Activated CD4-positive, alpha-beta T cell treated with anti-CD3 and anti-CD28 coated beads for 36 hours (primary cell): ENCODE data around the gene CNPPD1. TPM values are rescaled to one million over a fixed set of nuclear protein-coding genes. Genes with fewer than 3 reads are reported as not detected.

Experiments
- ATAC-seq: fragments of 200-7000 bp; cut with Tn5 transposase; one replicate; pipeline ENCODE4 v1.10.0; 2021; ENCODE audit warnings: mild to moderate bottlenecking, moderate library complexity
- CTCF ChIA-PET: fragments of 350-600 bp; sonication (Branson Sonifier 250); formaldehyde crosslinking; loops from one replicate; lab custom pipeline; 2021; ENCODE audit warnings: antibody characterized with exemption; lab: Charles Lee
- POLR2A ChIA-PET: fragments of 350-600 bp; sonication (Branson Sonifier 250); formaldehyde crosslinking; loops from one replicate; lab custom pipeline; 2021; ENCODE audit warnings: antibody characterized with exemption, inconsistent platforms; lab: Charles Lee
- DNase-seq: peaks from one replicate; pipeline ENCODE4 v3.0.0-alpha.2; 2020
- H3K27ac Mint-ChIP-seq: one replicate; pipeline ENCODE4 v1.8.0; 2021; ENCODE audit warnings: mixed read lengths
- H3K27me3 Mint-ChIP-seq: one replicate; pipeline ENCODE4 v1.8.0; 2021; ENCODE audit warnings: mixed read lengths
- H3K36me3 Mint-ChIP-seq: one replicate; pipeline ENCODE4 v1.8.0; 2021; ENCODE audit warnings: low read depth, mixed read lengths
- H3K4me1 Mint-ChIP-seq: one replicate; pipeline ENCODE4 v1.8.0; 2021; ENCODE audit warnings: mixed read lengths
- H3K4me3 Mint-ChIP-seq: one replicate; pipeline ENCODE4 v1.8.0; 2021; ENCODE audit warnings: mild to moderate bottlenecking, moderate library complexity, mixed read lengths
- H3K9me3 Mint-ChIP-seq: one replicate; pipeline ENCODE4 v1.8.0; 2021; ENCODE audit warnings: low read depth, mixed read lengths
- intact Hi-C, 2 experiments: fragments of 100-400 bp; cut with DNase I in 1 of 2; cut with micrococcal nuclease in 1 of 2; formaldehyde crosslinking; loops; one replicate each; pipeline versions ENCODE4 v1.14.2 to v1.15.1; 2022 to 2024; cut with DNase I, micrococcal nuclease
- total RNA-seq, 2 experiments: library from RNA; stranded (reverse); gene quantifications; one replicate each; pipeline ENCODE4 v1.2.3, GENCODE V29; 2021

Gene CNPPD1
- total RNA-seq, 2 experiments from 2014 or later: 38.7 to 41.4 TPM

- H3K27ac Mint-ChIP-seq: no peak overlapping the region
- peaks cover 31% of the 10 kb centered on the region for H3K4me1 Mint-ChIP-seq
- H3K36me3 Mint-ChIP-seq: peaks cover 21% of the 10 kb centered on the region
- no peak overlapping the region for H3K4me3 Mint-ChIP-seq
- intact Hi-C loops: no loop called here
- DNase-seq (no peak), ATAC-seq (no peak)
- no peaks in the 10 kb centered on the region for H3K27me3 Mint-ChIP-seq
- ChIA-PET POLR2A (interaction anchor here (0.6 kb wide), 1 partner anchor 107 kb away, joined by 4 read pairs; the partner anchor contains the start of gene DNAJB2), CTCF (interaction anchor here (0.5 to 3.2 kb wide), 18 partner anchors 9 to 179 kb away, joined by 3 to 15 read pairs (median 4); partner anchors contain the start of genes ABCB6 and NHEJ1)
- no peaks in the 10 kb centered on the region for H3K9me3 Mint-ChIP-seq
These were observed 4.2 kb downstream of the CNPPD1 start for GRCh38 chr2:219172231-219173154.

- peak; percentile 64 for ATAC-seq
- DNase-seq: peak; percentile 39
- H3K27ac Mint-ChIP-seq: peak overlapping the region; percentile 2
- ChIA-PET CTCF (interaction anchor here (0.6 to 3.2 kb wide), 22 partner anchors 11 to 942 kb away, joined by 3 to 19 read pairs (median 5); partner anchors contain the start of genes ABCB6 and NHEJ1), POLR2A (interaction anchor here (0.6 kb wide), 1 partner anchor 34 kb away, joined by 3 read pairs; no protein-coding TSS in a partner anchor)
- peaks cover 25% of the 10 kb centered on the region for H3K36me3 Mint-ChIP-seq
- no peaks in the 10 kb centered on the region for H3K27me3 Mint-ChIP-seq
- peaks cover 31% of the 10 kb centered on the region for H3K4me1 Mint-ChIP-seq
- no peak overlapping the region for H3K4me3 Mint-ChIP-seq
- H3K9me3 Mint-ChIP-seq: no peaks in the 10 kb centered on the region
- intact Hi-C loops: loop anchor here in 1 of 2 experiments (1.0 kb wide), 1 partner anchor 40 kb away; no protein-coding TSS in a partner anchor
These were observed 5.5 kb downstream of the CNPPD1 start for GRCh38 chr2:219171231-219171651.

DNA sequence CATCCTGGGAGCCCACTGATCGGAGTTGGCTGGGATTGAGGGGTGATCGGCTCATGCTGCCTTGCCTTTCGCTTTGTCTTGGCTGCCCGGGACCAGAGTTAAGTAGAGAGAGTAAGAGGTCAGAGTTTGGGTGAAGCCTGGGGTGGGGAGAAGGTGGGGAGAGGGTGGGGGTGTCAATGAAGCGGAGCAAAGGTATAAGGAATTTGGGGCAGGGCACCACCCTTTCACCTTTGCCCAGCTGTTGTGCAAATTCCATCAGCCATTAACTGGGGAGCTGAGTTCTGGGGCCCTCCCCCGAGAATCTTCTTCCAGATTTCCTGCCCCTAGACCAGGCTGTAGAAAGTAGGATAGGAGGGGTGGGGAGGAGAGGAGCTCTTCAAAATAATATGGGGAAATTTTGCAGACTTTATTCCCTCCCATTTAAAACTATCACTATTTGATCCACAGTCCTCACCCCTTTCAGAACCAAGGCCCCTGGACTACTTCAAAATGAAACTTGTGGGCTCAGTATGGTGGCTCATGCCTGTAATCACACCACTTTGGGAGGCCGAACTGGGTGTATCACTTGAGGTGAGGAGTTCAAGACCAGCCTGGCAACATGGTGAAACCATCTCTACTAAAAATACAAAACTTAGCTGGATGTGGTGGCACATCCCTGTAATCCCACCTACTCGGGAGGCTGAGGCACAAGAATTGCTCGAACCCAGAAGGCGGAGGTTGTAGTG, 6.6 kb downstream of the CNPPD1 start, which contains the start of gene SLC23A3:
Gene SLC23A3, minus strand, starts transcription at position 100 of the 725 bp plus-strand sequence. Its CDS starts 45 bp downstream, at position 55.
- intact Hi-C loops: no loop called here
- peaks cover 21% of the 10 kb centered on the region for H3K4me1 Mint-ChIP-seq
- ATAC-seq: peak; percentile 68
- H3K27me3 Mint-ChIP-seq: no peaks in the 10 kb centered on the region
- POLR2A ChIA-PET: interaction anchor here (0.8 kb wide), 1 partner anchor 10 kb away, joined by 11 read pairs; the partner anchor contains the start of gene NHEJ1
- peak within 1 kb of the TSS; percentile 39 for H3K27ac Mint-ChIP-seq
- no peaks in the 10 kb centered on the region for H3K9me3 Mint-ChIP-seq
- H3K4me3 Mint-ChIP-seq: no peak within 1 kb of the TSS
- DNase-seq: peak; percentile 34
- CTCF ChIA-PET: interaction anchor here (0.8 to 3.2 kb wide), 19 partner anchors 9 to 125 kb away, joined by 3 to 19 read pairs (median 4); partner anchors contain the start of genes ABCB6 and ZFAND2B
- peaks cover 22% of the 10 kb centered on the region for H3K36me3 Mint-ChIP-seq

DNA sequence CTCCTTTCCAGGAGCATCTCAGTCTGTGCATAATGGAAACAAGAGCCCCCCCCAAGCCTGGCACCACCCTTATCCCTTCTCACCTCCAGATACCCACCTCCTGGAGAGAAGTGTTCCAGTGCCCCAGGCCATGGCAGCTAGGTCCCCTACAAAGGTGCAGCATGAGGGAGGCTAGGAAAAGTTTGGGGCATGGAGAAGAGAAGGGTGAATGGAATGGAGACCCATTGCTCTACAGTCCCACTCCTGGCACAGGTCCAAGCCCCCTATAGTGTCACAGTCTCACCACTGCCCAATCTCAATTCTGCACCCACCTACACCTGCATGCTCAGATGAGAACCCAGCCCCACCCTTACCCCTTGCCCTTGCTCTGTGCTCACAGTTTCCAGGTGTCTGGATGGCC, 7.8 kb downstream of the CNPPD1 start:
- DNase-seq (no peak), ATAC-seq (no peak)
- Mint-ChIP-seq H3K4me1 (peaks cover 10% of the 10 kb centered on the region), H3K36me3 (peaks cover 13% of the 10 kb centered on the region), H3K27me3 (no peaks in the 10 kb centered on the region), H3K4me3 (no peak overlapping the region), H3K27ac (no peak overlapping the region), H3K9me3 (no peaks in the 10 kb centered on the region)
- ChIA-PET POLR2A (no interaction called here), CTCF (interaction anchor here (0.8 to 2.9 kb wide), 2 partner anchors 14 to 29 kb away, joined by 4 to 19 read pairs; no protein-coding TSS in a partner anchor)
- intact Hi-C loops: no loop called here

DNA sequence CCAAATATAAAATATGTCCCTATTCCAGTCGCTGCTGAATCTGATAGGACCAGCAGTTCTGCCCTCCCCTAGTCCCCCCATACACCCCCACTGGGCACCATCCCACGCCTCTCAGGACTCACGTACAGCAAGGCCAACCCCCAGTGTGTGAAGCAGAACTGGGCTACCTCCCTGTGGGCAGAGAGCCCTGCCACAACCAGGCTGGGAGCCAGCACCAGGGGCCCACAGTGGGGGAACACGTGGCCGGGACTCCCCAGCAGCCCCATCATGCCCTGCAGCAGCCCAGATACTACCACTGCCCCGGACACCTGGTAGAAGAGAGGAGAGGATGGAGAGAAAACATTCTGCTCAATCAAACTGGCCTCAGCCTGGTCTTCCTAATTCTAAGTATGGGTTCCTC, 8.2 kb downstream of the CNPPD1 start:
- ATAC-seq (no peak), DNase-seq (no peak)
- Mint-ChIP-seq H3K27ac (no peak overlapping the region), H3K9me3 (no peaks in the 10 kb centered on the region), H3K36me3 (peaks cover 12% of the 10 kb centered on the region), H3K4me1 (peaks cover 10% of the 10 kb centered on the region), H3K4me3 (no peak overlapping the region), H3K27me3 (no peaks in the 10 kb centered on the region)
- ChIA-PET CTCF (no interaction called here), POLR2A (no interaction called here)
- intact Hi-C loops: no loop called here

DNA sequence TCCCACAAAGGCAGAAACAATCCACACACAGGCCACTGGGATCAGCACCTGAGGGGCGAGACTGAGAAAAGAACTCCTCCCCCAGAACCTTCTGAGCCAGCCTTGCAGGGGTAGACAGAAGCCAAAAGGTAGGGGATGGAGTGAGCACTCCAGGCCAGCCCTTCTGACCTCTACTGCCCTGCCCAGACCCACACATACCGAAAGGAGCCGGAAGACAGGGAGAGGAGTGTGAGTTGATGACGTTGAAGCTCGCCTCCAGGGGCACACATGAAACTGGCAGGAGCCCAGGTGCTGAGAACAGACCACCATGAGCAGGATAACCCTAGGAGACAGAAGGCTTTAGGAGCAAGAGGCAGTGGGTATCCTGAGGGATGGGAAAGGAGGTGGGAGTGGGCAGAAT, 8.7 kb downstream of the CNPPD1 start:
- DNase-seq (no peak), ATAC-seq (no peak)
- Mint-ChIP-seq H3K4me1 (peaks cover 10% of the 10 kb centered on the region), H3K27me3 (no peaks in the 10 kb centered on the region), H3K27ac (no peak overlapping the region), H3K9me3 (no peaks in the 10 kb centered on the region), H3K36me3 (peaks cover 8% of the 10 kb centered on the region), H3K4me3 (no peak overlapping the region)
- CTCF ChIA-PET: no interaction called here
- intact Hi-C loops: no loop called here
- POLR2A ChIA-PET: no interaction called here

DNA sequence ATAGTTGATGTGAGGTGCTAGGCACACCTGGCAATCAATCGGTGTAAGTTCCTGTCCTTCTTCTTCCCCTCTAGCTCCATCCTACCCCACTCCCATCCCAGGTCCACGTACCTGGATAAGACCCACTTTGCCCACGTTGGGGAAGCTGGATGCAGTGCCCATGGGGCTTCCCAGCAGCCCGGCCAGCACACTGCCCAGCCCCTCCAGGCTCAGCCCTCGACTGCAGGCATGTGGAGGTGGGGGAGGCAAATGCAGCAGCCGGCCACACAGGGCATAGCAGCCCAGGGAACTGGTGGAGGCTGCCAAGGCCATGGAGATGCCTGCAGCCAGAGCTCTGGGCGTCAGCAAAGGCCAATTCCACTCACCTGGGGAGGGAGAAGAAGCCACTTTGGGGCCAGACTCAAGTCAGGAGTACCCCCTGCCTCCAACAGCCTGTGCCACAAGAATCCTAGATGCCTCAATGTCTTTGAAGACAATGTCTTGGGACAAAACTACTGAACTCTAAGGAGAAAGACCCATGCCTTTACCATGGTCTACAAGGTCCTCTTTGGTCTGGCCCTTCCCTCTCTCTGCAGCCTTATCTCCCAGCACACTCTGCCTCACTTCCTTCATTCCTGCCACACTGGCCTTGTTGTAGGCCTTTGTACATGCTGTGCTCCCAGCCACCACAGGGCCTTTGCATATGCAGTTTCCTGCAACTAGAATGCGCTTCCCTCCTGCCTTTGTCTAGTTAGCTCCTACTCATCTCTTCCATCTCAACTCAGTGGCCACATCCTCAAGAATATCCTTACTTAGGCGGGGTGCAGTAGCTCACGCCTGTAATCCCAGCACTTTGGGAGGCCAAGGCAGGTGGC, 11.4 kb downstream of the CNPPD1 start:
- H3K4me3 Mint-ChIP-seq: no peak overlapping the region
- peaks cover 5% of the 10 kb centered on the region for H3K36me3 Mint-ChIP-seq
- POLR2A ChIA-PET: no interaction called here
- H3K9me3 Mint-ChIP-seq: no peaks in the 10 kb centered on the region
- intact Hi-C loops: no loop called here
- no peak overlapping the region for H3K27ac Mint-ChIP-seq
- ATAC-seq (no peak), DNase-seq (no peak)
- no peaks in the 10 kb centered on the region for H3K27me3 Mint-ChIP-seq
- CTCF ChIA-PET: no interaction called here
- peaks cover 9% of the 10 kb centered on the region for H3K4me1 Mint-ChIP-seq

GRCh38 chr2:219163156-219163555, 13.6 kb downstream of the CNPPD1 start:
- Mint-ChIP-seq H3K27ac (no peak overlapping the region), H3K27me3 (no peaks in the 10 kb centered on the region), H3K9me3 (no peaks in the 10 kb centered on the region), H3K36me3 (peaks cover 5% of the 10 kb centered on the region), H3K4me1 (peaks cover 13% of the 10 kb centered on the region), H3K4me3 (no peak overlapping the region)
- intact Hi-C loops: loop anchor here (5.0 kb wide), 2 partner anchors 189 to 379 kb away; partner anchors contain the start of genes CHPF (in 1 of the 2) and TMEM198 (in 1 of the 2)
- no peak for DNase-seq
- ChIA-PET CTCF (interaction anchor here (0.7 to 1.3 kb wide), 6 partner anchors 9 to 711 kb away, joined by 3 to 4 read pairs (median 4); partner anchors contain the start of gene CNPPD1), POLR2A (no interaction called here)
- no peak for ATAC-seq

DNA sequence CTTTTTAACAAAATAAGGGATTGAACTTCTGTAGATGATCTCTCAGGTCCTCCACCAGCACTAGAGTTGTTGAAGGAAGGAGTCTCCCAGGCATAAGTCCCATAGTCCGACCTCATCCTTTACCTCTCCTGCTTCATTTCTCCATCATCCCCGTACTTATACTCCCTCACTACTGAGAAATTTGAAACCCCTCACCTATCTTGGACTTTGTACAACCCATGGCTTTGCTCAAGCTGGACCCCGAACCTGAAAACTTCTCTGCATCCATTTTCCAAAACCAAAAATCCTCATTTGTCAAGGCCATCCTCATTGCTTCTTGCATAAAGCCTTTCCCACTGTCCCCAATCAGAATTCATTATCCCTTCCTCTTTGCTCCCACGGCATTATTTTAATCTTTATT, 15.6 kb downstream of the CNPPD1 start:
- H3K4me3 Mint-ChIP-seq: peak overlapping the region; percentile 81
- no peak for ATAC-seq
- intact Hi-C loops: loop anchor here (2.0 to 5.0 kb wide), 4 partner anchors 58 to 381 kb away; partner anchors contain the start of genes ABCB6 (in 1 of the 2), CHPF (in 1 of the 2) and TMEM198 (in 1 of the 2)
- POLR2A ChIA-PET: no interaction called here
- peaks cover 9% of the 10 kb centered on the region for H3K36me3 Mint-ChIP-seq
- H3K9me3 Mint-ChIP-seq: no peaks in the 10 kb centered on the region
- no peak for DNase-seq
- H3K4me1 Mint-ChIP-seq: peaks cover 13% of the 10 kb centered on the region
- H3K27me3 Mint-ChIP-seq: no peaks in the 10 kb centered on the region
- H3K27ac Mint-ChIP-seq: peak overlapping the region; percentile 88
- CTCF ChIA-PET: interaction anchor here (1.1 to 3.0 kb wide), 2 partner anchors 11 to 32 kb away, joined by 3 to 12 read pairs; no protein-coding TSS in a partner anchor
